VCaP (cell line): ENCODE measurements around the gene NEDD4L.

ENCODE experiments used
- H3K27ac ChIP-seq: fragments of 450-650 bp; 2 replicates; pipeline ENCODE4 v1.5.1; 2017
- TF ChIP-seq, protein P1 (sequence below): fragments of 450-650 bp; conservative IDR thresholded peaks from 2 replicates; pipeline ENCODE4 v1.5.1; 2017; ENCODE audit warnings: mild to moderate bottlenecking, moderate library complexity

NEDD4L gene

DNA sequence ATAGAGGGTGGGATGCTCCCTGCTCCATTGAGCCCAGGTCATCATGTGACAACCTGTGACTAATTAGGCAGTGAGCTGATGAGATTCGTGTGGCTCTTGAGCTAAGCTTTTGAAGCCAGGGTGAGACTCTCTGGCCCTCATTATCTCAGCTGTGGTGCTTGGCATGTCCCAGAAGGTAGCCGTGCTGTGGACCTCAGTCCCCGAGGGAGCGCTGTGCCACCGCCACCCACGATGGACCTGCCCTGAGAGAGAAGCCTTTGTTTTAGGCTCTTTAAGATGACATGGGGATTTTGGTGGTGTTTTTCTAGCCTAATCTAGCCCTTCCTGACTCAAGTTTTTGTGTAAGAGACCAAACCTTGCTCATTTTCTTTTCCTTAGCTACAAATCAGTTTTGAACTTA, 66.4 kb downstream of the NEDD4L start:
- TF ChIP-seq, protein P1, sequence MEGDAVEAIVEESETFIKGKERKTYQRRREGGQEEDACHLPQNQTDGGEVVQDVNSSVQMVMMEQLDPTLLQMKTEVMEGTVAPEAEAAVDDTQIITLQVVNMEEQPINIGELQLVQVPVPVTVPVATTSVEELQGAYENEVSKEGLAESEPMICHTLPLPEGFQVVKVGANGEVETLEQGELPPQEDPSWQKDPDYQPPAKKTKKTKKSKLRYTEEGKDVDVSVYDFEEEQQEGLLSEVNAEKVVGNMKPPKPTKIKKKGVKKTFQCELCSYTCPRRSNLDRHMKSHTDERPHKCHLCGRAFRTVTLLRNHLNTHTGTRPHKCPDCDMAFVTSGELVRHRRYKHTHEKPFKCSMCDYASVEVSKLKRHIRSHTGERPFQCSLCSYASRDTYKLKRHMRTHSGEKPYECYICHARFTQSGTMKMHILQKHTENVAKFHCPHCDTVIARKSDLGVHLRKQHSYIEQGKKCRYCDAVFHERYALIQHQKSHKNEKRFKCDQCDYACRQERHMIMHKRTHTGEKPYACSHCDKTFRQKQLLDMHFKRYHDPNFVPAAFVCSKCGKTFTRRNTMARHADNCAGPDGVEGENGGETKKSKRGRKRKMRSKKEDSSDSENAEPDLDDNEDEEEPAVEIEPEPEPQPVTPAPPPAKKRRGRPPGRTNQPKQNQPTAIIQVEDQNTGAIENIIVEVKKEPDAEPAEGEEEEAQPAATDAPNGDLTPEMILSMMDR = no peak
- H3K27ac ChIP-seq = no peak overlapping the region

DNA sequence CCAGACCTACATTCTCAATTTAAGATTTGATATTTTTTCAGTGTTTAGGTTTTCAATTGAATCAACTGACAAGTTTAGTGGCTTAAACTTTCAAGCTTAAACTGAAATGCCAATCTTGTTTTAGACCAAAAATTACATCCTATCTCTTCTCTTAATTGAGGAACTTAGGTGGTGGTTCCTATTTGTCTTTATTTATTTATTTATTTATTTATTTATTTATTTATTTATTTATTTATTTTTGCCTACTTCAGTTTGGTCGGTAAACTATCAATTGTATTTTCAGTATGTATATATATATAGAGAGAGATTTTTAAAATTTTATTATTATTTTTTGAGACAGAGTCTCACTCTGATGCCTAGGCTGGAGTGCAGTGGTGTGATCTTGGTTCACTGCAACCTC, 68.1 kb downstream of the NEDD4L start:
- TF ChIP-seq, protein P1 = no peak
- H3K27ac ChIP-seq = no peak overlapping the region

DNA sequence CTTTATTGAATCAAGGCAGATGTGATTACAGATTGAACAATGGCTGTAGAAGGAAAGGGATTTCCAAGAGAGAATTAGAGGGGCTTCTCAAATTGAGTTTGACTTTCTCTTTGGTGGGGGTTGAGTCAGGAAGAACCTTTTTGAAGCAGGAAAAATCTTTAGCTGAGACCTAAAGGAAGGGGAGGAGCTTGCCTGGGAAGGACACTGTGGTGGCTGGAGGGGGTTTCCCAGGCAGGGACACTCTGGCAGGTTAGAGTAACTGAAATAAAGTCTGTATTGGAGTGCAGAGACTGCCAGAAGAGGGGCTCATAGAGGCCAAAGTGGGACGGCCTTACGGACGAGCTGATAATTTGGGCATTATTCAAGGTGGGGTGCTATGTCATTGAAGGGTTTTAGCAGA, 69.3 kb downstream of the NEDD4L start:
- no peak overlapping the region for H3K27ac ChIP-seq
- TF ChIP-seq, protein P1 = no peak

DNA sequence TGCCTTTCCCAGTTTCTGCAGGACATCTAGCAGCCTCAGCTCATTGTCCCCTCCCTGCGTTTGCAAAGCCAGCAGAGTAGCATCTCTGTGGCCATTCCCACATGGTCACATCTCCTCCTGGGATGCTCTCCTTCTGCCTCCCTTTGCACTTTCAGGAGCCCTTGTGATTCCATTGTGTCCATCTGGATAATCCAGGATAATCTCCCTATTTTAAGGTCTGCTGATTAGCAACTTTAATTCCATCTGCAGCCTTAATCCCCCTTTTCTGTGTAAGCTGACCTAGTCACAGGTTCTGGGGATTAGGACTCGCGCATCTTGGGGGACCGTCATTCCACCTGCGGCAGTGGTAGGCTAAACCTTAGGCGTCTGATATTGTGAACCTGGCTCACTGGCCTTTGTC, 70.7 kb downstream of the NEDD4L start:
- H3K27ac ChIP-seq = no peak overlapping the region

DNA sequence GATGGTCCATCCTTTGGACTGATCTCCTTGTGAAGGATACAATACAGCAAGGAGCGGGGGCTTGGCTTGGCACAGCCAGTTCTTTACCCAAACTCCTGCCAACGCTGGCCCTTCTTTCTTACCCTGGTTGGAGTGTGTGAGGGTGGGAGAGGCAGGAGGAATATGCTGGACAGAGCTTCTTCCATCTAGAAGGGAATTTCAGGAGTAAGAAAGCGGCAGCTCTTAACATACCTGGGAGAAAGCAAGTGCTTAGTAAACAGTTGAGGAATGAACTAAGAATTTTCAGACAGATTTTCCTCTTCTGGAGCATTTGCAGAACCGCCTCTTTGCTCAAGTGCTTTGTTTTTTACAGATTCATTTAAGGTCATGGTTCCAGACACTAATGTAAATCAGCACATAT, 72.8 kb downstream of the NEDD4L start:
- peak overlapping the region; percentile 43 for H3K27ac ChIP-seq
- TF ChIP-seq, protein P1 = no peak

More for the DNA sequence above, 70.7 kb downstream of the NEDD4L start:
- TF ChIP-seq, protein P1 = no peak

DNA sequence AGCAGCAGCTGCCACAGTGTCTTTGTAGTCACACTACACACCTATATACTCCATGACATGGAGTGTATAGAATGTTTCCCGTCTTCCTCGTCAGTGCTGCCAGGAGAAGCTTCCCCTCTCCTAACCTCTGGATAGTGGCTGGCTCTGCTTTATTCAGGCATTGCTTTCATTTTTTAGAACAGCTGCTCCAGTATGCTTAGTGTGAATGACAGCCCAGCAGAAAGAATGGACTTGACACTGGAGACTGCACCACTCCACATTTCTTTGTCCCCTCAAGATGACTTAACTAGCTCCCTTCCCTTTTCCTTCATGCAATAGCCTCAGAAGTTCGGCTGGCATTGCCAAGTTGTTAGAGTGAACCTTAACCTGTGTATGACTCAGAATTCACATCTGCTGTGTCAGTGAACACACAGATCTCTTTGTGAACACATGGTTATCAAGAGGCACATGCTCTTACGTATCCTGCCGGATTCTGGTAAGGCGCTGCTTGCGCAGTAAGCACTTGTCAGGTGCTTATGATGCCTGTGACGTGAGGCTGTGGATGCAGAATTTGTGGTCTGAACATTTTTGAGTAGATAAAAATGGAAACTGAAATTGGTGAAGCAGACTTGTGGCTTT, 73.9 kb downstream of the NEDD4L start:
- peak overlapping the region; percentile 43 for H3K27ac ChIP-seq
- TF ChIP-seq, protein P1 = no peak

DNA sequence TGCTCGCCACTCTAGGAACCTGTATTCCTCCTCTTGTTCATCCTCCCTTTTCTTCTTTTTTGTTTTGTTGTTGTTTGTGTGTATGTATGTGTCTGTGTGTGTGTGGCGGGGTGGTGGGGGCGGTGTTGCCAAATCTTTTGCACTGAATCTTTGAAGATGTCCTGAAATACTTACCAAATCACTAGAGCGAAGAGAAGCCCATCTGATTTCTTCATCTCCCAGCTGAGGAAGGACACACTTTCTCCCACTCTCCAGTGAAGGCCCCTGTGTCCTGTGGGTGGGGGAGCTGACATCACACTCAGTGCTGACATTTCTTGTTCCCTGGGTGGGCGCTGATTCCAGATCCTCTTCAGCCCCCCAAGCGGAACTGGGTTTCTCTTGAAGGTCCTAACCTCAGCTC, 74.5 kb downstream of the NEDD4L start:
- H3K27ac ChIP-seq = 0 out of 2 replicates have a peak overlapping the region, but pooled peaks have one; percentile 43
- TF ChIP-seq, protein P1 = no peak
